M059J (cell line): Measurements from ENCODE around the gene PLA2G4E. TPM values are rescaled to one million over a fixed set of nuclear protein-coding genes. Genes with fewer than 3 reads are reported as not detected.

Experiments
- DNase-seq: peaks from one replicate; pipeline ENCODE4 v3.0.0-alpha.2; 2012; ENCODE audit warnings: low read depth
- total RNA-seq: library from RNA; depleted of rRNA; stranded (reverse); fragments of >200 nt; shearing (Covaris generic); gene quantifications from 2 replicates; pipeline ENCODE4 v1.2.3, GENCODE V29; 2014; rRNA removed

Gene PLA2G4E
- total RNA-seq, 1 experiment from 2014 or later, result not detected

DNA sequence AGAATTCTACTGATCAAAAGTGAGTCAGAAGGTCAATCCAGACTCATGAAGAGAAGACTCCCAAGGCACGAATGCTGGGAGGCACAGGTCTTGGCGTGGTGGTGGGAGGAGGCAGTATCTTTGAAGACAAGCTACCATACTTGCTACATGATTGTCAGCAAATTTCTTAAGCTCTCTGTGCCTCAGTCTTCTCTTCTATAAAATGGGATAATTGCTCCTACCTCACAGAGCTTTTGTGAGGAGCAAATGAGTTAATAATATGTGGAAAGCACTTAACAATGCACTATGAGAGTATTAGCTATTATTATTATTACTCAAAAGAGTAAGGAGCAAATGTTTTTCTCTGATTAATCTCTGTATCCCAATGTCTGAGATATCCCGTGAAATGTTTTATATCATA, 84.7 kb downstream of the PLA2G4E start:
- DNase-seq, result no peak

DNA sequence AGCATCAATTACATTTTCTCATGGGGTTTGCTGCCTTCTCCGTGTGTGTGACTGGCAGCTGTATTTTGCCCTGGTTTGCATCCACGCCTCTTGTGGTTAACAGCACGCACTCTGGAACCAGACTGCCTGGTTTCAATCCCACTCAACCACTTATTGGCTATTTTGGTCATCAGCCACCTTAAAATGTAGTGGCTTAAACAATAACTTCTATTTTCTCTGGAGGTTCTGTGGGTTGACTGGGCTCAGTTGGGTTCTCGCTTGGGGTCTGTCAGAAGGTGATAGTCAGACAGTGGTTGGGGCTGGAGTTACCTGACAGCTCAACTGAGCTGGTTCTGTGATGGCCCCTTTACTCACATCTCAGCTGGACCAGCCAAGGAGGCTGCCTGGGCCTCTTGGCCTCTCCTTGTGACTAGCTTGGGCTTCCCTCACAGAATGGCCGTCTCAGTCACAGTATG, 85.2 kb downstream of the PLA2G4E start:
- DNase-seq, result no peak

DNA sequence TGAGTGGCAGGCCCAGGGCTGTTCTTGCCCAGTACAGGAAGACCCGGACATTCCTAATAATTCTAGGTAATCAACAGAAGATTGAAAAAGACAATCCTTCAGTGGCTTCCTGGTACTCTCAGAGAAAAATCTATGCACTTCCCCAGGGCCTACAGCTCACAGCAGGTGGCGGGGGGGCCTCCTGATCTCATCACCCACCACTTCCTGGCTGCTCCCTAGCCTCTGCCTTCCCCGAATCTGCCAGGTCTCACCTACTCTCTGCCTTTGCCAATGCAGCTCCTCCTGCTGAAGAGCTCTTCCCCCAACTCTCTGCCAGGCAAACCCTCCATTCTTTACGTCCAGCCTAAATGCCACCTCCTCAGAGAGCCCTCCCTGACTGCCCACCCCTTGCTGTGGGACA, 86.0 kb downstream of the PLA2G4E start:
- peak; percentile 77 for DNase-seq

DNA sequence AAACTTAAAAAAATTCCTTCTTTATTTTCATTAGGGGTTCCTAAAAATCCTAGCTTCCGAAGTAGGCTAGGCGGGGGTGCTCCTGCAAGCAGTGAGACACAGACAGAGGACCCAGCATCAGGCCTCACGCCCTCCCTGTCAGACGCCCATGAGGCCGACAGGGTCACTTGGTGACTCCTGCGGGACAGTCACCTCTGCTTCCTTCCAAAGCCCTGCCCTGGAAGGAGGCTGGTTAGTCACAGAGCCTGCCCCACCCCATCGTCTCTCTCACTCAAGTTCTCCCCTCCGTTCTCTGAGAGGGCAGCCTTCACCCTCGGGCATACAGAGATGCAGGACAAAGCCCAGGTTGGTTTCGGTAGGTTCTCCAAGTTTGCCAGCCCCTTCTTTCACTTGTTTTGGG, 87.1 kb downstream of the PLA2G4E start:
- DNase-seq, result peak; percentile 74

DNA sequence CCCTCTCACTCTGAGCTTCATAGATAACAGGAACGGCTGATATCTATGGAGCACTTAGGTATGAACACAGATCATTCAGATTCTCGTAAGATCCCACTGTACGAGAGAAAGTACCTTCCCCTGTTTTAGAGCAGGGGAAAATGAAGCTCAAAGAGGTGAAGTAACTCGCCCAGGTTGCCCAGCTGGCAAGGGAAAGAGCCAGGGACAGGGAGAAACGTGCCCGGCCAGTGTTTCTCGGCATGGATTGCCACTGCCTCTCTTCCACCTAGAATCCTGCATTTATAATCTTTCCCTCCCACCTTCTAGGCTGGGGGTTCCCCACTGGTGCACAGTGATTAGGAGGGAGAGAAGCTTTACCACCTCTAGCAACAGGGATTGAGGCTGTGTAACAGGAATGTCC, 87.5 kb downstream of the PLA2G4E start:
- no peak for DNase-seq

DNA sequence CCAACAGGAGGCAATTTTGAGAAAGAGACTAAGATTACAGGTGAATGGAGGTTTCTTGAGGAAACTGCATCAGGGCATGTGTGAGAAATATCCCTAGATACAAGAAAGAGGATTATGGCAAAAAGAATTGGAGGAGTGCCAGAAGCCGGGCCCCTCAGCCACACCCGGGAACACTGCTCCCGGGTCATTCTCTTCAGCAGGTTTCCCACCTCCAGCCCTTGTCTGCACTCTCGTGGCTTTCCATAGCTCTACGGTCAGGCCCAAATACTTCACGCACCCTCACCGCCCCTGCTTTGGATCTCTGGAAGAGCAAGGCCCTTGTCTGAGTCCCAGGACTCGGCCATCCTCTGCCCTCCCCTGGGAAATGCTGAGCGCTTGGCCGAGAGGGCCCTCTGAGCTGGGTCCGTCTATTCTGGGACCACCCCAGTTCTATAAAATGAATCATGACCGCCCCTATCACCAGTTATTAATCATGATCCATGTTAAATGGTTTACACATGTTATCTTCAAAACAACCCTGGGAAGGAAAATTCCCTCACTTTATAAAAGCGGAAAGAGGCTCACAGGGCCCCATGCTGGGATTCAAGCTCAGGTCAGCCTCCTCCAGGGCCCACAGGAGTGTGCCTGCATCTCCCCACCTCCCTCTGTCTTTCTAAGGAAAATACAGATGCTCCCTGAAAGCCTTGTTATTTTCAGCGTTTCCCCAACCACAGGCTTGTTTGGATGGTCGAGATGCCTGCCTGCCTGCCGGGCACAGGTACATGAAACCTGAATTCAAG, 88.1 kb downstream of the PLA2G4E start:
- no peak for DNase-seq

DNA sequence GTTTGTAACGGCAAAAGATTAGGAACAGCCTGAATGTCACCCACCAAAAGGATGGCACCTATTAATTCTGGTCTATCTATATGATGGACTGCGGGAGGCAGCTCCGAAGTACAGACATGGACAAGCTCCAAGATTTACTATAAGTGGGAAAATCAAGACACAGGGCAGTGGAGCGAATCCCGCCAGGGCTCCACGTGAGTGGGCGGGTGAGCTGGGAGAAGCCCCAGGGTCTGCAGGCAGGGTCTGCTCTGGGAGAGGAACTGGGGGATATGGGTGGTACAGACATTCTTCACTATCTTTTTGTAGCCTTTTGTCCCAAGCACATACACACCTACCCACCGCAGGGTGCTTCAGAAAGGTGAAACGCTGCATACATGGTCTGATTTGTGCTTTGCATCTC, 88.7 kb downstream of the PLA2G4E start:
- no peak for DNase-seq

Other genes with a start within 250 kb of the PLA2G4E start
- 8.4 and 11.8 TPM in 2 replicates for gene MAPKBP1, start 246.6 kb downstream of the PLA2G4E start, total RNA-seq
- 7.9 and 11.4 TPM in 2 replicates for gene JMJD7, start 192.9 kb downstream of the PLA2G4E start, total RNA-seq
- 0.84 TPM in 1 of 2 replicates, not detected in the other for gene PLA2G4B, start 182.2 kb downstream of the PLA2G4E start, total RNA-seq
- gene SPTBN5, start 127.0 kb downstream of the PLA2G4E start, total RNA-seq, result under 0.01 TPM in 1 of 2 replicates, not detected in the other
- gene EHD4, start 48.5 kb downstream of the PLA2G4E start, total RNA-seq, result 21.8 and 28.6 TPM in 2 replicates
- gene PLA2G4D, start 73.5 kb upstream of the PLA2G4E start, total RNA-seq, result 0.10 and 0.52 TPM in 2 replicates
- not detected in 2 replicates for gene PLA2G4F, start 135.6 kb upstream of the PLA2G4E start, total RNA-seq
- gene VPS39, start 187.3 kb upstream of the PLA2G4E start, total RNA-seq, result 23.5 and 31.5 TPM in 2 replicates